Stimulated activated CD4-positive, alpha-beta T cell treated with anti-CD3 and anti-CD28 coated beads, Interleukin-15, amount 100 ng/mL, for 48 hours (primary cell): Measurements from ENCODE around the gene COL4A2.

Experiments
- DNase-seq, 2 donors: peaks; one replicate each; pipeline ENCODE4 v3.0.0-alpha.2; 2020; ENCODE audit warnings: low read depth in 2 of 2

COL4A2 gene

DNA sequence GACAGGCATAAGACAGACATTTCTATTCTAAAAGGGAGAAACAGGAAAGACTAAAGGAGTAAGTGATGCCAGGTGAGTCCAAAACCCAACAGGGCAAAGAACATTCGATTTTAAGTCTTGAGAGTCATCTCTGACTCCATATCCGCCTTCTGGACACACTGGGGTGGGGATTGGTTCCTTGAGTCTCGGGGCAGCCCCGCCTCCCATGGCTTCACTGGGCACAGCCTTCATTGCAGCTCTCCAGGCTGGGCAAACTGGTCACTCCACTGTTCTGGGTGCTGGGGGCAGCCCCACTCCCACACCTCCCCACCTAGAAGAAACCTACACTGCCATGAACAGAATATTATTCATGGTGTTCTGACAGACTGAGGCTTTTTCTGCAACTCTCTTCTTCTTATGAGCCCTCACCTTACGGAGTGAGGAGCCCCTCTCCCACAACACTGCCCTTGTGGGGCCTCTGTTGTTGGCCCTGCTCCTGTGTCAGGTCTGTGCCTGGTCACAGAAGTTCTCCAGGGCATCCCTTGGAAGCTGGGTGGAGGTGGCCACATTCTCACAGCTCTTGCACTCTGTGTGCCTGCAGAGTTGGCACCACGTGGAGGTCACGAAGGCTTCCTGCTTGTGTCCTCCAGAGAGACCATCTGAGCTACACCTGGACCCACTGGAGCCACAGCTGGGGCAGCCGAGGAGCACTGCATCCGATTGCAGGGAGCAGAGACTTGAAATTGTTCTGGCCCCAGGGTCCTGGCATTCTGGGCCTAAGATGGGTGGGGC lies 95.4 kb downstream of the COL4A2 start:
- DNase-seq: no peak

DNA sequence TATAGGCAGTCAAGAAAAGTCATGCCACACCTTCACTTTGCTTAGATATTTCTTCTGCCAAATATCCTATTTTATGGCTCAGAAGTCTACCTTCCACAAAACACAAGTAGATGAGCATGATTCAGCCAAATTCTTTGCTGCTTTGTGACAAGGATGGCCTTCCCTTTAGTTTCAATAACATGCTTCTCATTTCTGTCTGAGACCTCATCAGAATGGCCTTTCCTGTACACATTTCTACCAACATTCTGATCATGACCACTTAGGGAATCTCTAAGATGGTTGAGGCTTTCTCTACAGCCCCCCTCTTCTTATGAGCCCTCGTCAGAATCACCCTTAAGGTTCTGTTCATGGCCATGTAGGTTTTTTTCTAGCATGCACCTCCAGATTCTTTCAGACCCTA lies 96.2 kb downstream of the COL4A2 start:
- no peak for DNase-seq

DNA sequence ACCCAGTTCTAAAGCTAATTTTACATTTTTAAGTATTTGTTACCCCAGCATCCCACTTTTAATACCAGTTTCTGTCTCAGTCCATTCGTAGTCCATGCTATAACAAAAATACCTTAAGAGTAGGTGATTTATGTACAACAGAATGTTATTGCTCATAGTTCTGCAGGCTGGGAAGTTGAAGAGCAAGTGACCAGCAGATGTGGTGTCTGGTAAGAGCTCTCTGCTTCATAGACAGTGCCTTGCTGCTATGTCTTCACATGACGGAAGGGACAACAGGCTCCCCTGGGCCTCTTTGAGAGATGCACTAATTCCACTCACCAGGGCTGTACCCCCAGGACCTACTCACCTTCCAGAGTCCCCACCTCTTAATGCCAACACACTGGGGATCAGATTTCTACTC lies 96.6 kb downstream of the COL4A2 start:
- no peak for DNase-seq

DNA sequence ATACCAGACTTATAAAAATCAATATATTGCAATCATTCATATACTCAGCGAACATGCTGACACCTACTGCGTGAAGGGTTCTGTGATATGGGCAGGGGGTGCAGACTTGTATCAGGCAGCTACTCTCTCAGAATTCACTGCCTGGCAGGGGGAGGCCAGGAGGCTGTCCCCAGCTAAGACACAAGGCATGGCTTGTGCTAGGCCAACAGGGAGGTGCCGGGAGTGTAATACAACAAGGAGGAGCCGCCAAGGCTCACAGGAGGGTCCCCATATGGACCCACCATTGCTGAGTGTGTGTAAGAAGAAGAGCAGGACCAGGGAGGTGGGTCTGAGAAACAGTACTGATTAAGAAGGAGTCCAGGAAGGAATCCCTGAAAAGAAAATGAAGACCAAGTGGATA lies 97.2 kb downstream of the COL4A2 start:
- DNase-seq: no peak

DNA sequence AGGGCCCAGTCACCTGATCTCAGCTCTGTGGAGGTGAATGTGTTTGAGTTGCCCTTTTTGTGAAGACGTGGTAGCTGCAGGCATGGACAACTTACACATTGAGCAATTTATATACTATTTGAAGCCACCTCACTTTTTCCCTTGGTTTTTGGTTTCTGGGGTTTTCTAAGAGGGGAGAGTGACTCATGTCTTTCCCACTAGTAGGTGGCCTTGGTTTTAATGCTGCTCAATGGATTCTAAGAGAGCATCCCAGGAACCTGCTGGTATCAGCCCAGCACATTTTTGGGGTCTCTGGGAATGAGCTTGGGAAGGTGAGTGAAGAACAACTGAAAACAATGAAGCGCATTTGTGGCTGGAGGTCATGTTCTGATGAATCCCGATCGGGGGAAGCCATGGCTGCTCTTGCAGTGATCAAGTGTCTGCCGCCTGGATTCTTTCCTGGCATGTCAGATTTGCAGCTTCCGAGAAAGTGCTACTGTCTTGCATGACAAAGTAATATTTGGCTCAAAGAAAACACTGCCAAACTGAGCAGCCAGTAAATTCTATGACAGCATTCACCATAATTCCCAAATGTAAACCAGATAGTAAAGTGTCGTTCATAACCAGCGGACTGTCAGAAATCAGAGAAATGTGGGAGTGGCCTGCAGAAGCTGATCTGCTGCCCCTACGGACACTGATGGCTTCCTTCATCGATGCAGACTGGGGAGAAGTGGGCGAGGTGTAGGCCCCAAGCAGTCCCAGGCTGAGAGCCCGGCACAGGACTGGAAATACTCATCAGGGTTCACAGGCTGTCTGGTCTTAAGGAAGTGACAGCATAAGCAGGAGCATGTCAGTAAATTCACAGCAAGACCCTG lies 98.7 kb downstream of the COL4A2 start:
- DNase-seq: no peak

DNA sequence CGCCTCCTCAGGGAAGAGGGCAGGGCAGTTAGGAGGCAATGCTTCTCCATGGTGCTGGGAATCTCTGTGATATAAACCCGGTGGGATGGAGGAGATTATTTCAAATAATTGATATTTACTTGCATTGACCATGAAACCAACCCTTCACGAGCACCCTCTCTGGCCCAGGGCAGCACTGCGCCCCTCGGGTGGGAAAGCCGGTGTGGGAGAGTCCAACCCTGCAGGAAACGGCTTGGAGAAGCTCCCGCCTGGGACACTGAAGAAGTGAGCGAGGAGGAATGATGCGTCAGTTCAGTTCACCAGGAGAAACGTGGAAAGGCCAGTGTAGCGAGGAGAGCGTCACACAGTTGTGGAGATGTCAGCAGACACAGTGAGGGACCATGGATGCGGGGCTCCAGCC lies 99.9 kb downstream of the COL4A2 start:
- no peak for DNase-seq

DNA sequence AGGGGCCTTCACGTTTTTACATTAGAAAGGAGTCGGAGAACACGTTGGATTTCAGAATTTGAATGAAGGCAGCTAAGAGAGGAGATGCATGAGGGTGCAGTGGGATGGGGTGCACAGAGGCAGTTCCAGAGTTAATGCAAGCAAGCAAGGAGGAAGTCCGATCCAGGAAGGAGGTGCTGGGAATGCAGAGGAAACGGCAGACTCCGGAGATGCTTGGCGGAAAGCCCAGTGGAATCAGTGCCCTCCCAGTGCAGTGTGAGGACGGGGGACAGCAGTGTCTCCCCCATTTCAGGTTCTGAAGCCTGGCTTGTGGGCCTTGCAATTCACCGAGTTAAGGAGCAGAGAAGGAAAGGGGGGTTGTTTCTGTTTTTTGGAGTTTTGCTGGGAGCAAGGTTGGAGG lies 100.4 kb downstream of the COL4A2 start:
- DNase-seq: no peak

DNA sequence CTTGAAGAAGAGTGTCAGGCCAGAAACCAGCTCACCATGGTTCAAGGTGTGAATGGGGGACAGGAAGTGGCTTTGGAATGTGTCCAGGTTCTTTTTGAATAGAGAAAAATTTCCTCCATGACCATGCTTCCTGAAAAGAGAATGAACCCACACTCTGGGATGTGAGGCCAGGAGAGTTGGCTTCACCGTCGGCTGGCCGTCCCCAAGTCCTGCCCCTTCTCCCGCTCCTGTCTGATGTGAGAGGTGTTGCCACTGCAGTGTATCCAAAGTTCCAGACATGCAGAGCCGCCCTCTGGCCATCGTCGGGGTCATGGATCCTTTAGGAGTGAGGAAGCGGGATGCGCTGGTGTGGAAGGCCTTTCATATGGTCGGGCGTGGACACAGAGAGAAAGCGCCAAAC lies 101.2 kb downstream of the COL4A2 start:
- no peak for DNase-seq

DNA sequence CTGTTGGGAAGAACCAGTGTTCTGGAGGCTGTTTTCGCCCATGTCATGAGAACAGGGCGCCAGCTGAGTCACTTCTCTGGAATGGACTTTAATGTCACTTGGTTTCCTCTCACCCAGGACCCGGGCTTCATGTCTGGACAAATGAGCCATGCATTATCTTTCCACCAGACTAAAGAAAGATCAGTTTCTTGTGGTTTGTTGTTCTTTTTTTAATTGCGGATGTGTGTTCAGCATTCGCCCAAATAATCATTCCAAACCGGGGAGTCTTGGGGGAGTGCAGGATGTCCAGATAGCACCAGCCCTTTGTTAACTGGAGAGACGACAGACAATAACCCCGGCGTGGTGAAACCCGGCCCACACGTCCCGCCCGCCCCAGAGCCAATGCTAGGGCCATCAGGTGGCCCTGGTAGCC lies 102.5 kb downstream of the COL4A2 start:
- no peak for DNase-seq

DNA sequence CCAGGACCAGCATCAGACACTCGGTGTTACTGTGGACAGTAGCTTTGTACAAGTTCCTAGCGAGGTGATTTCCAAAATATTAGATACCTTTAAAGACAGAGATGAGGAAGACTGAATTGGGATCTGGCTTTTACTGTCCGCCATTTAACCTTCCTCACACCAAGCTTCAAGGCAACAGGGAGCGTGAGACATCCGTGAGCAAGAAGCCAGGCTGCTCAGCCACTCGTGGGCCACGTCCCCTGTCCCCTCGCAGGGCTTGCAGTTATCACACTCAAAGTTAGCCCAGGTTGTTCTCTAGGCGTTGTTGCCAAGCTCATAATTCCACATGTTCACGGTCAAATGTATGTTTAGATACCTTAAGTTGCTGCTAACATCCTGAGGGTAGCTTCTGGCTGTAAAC lies 102.9 kb downstream of the COL4A2 start:
- DNase-seq: no peak

DNA sequence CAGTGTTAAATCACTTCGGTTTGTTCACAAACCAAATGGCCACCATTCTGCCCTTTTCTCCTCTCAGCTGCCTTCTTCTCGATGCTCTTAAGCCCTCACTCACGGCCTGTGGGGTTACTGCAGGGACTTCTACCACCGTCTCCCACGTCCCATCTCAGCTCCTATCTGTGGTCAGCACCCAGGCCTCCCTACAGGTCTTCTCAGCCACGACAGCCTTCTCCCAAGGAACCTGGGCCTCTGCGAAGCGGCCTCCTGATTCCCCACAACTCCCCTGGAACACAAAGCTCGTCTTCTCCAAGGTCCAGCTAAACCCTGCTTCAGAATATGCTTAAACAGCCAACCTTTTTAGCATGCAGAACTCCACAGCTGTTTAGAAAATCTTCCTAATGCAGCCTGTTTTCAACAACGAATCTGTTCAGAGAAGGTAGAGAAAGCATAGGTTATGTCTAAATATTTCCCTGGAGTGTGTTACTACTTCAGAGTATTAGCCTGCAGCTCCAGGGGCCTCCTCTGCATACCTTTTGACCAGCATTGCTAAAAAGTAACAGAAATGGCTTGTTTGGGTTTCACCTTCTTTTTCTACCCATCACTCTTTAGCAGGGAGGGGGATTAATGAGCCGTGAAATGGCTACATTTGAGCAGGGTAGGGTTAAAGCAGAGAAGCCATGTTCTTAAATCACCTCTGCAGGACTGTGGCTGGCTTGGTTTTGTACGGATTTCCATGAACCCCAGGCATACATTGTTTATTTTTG lies 104.0 kb downstream of the COL4A2 start:
- no peak for DNase-seq

DNA sequence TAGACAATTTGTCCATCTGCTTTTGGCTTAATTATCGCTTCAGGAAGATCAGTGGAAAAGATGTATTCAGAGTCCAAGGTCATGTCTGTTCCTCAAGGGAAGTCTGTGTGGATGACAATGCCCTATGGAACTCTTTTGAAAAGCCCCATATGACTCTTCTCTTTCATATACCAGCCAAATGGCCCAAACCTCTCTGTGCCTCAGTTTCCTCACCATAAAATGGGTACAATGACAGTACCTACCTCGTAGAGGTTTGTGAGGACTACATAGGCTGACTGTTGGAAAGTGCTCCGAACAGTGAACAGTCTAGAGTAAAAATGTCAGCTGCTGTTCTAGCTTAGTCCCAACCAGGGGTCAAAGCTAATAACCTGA lies 104.6 kb downstream of the COL4A2 start:
- DNase-seq: no peak

DNA sequence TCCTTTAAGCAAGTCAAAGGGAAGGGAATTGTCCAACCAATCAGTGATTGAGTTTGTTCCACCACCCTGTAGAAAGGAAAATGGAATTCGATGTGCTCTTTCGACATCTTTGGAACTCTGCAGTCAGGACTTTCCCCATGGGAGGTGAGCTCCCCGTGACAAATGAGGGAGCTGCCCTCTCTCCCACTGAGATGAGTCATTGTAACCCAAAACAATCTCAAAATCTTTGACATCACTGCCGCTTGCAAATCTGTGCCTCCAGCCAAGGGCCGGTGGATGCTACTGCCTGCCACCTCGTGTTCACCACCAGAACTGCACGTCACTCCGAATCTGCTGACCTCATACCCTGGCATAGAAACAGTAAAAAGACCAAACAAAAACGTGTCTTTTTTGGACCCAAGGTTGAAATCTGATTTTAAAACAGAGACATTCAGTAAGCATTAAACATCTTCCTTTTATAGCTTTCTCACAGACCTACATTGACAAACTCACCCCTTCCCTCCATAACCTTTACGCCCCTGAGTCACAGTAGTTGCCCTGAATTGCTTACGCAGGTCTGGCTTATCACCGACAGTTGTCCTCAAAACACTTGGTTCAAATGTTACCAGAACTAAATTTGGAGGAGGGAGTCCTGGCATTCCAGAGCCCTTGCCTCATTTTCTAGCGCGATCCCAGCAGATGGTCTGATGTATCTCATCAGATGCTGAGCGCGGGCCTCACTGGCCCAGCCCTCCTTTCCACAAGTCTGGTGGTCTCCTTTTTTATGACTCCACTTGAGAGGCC lies 105.2 kb downstream of the COL4A2 start:
- peak; percentile 31 to 56 for DNase-seq

DNA sequence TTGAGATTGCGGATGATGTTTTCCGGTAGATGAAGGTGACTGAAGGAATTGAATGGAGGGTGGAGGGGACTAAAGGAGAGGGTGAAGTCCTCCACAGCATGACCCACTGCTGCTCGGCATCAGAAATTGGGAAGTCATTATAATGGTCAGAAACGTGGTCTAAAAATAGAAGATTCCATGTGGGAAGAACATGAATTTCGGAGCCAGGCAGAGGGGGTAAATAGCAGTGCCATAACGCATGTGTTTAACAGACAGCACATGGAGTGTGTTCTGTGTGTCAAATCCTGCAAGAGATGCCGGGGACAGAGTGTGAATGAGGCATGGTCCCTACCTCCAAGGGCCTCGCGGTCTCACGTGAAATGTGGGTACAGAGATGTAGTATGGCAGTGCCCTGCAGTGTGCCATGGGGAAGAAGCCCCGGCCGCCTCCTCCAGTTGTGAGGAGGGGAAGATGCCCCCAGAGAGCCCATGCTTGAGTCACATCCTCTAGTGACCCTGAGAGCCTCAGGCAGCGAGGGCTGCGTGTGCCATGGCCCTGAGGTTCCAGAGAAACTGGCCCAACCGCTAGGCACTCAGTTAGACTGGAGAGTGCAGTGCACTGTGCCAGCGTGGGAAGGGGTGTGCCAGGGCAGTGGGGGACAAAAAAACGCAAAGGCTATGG lies 106.1 kb downstream of the COL4A2 start:
- no peak for DNase-seq

DNA sequence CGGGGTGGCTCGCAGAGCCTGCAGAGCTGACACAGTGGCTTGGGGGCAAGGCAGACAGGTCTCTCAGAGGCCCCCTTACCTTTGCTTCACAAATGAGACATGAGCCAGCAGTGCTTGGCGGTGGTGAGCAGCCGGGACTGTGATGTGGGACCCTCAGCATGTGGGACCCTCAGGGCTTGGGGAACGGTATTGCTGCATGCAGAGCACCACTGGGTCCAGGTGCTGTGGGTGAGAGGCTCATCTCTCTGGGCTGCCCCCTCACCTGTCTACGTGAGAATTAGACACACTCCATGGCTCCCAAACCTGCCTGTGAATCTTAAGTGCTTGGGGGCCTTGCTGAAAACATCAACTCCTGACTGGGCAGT lies 106.6 kb downstream of the COL4A2 start:
- no peak for DNase-seq

DNA sequence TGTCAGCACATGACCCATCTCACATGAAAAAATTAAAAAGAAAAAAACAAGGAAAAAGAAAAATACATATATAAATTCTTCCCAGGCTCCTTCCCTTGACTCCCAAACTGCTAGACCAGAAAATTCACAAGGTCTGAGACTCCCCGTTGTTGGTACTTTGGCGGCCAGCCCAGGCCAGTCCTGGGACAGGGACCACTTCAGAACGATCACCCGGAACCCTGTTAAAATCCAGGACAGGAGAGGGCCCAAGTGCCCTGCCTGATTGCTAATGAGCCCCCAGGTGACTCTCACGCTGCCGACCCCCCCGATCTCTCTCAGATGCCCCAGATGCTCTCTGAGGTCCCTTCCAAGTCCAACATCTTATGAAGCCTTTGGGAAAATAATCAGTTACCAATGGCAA lies 107.2 kb downstream of the COL4A2 start:
- DNase-seq: no peak

DNA sequence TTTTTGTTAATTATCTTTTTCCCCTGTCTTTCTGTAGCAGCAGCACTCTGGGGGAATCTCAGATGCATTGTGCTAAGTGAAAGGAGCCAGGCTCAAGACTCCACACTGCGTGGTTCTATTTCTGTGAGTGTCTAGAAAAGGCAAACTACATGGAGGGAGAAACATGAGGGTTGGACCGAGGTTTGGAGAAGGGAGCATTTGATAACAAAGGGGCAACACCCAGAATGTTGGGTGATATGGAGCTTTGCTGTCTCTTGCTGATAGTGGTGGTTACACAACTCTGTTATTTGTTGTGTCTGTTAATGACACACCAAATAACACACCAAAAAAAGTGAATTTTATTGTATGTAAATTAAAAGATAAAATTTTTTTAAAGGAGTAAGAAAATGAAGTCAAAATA lies 107.8 kb downstream of the COL4A2 start:
- no peak for DNase-seq

DNA sequence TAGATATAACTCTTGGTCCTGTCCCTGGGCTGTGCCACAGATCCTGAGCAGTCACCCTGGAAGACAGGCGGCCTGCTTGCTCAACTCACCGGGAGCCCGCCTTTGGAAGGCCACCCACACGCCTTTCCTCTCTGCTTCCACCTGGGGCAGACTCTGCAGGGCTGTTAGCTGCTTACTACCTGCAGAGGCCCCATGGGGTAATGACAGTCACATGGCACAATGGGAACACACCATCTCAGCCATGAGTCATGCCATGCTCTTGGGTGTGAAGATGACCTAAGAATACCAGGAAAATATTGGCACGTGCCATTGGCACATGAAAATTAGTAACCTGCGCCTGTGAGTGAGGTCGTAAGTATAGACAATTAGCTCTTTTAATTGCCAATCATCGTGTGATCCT lies 108.6 kb downstream of the COL4A2 start:
- DNase-seq: no peak

DNA sequence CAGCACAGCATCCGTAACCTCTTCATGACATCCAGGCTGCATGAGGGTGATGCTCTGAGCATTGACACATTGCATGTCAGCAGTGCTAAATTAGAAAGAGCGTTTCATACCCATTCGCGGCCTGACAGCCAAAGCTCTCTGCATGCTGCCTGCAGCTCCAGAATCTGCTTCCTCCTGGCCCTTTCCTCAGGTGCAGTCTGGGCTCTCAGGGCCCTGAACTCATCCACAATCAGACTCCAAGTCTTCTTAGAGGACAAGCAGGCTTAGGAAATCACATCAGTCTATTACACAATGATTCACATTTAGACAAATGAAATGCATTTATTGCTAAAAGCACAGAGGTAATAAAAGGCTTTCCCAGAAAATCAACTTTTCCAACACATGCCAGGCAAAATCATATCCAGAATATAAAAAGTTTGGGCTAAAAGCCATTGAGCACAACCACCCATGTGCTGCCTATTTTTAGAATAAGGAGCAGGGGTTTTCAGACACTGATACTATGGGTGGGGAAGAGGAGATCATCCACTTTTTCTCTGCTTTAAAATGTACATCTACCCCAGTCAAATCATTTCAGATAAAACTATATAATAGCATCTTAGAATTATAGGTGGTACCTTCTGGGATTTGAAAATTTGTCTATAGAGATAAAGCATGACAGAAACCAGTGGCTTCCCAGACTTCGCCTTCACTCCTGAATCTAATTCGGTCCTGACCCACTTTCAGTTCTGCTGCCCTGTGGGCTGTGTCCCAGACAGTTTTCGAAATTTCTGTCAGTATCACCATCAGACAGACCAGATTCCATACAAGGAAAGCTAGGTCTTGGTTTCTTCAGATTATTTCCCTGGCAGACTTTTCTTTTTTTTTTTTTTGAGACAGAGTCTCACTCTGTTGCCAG lies 109.3 kb downstream of the COL4A2 start:
- DNase-seq: no peak

DNA sequence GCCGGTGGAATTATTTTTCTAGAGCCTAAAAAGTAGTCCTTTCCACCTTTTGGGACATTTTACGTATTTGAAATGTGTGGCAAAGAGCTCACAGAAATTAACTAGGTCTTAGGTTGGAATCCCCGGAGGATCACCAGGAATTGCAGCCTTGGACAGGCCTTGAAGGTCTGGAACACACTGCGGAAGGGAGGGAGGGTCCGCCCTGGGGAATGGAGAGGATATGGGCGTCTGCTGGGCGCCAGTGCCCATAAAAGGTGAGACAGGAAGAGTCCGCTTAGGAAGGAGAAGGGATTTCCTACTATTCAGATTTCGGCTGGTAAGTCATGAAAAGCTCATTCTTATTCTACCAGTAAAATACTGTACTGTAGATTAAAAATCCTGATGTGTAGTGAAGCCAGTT lies 111.9 kb downstream of the COL4A2 start:
- DNase-seq: no peak
